ENCODE data around the gene TDRD12. TPM values are rescaled to one million over a fixed set of nuclear protein-coding genes. Genes with fewer than 3 reads are reported as not detected.

The TDRD12 gene
- total and polyA plus RNA-seq, 2 of the 13 experiments (the other 11 are each of a cell fraction or from before 2014, with no cell fraction given) = 0.03 to 0.40 TPM

GRCh38 chr19:32876919-32877285, 157.3 kb downstream of the TDRD12 start (continued):
- TF ChIP-seq ZNF460 (CRISPR knock-in tag; IDR thresholded peaks at IDR 0.05; ENCODE audit: borderline replicate concordance) (no peak), ZNF746 (CRISPR knock-in tag; IDR thresholded peaks at IDR 0.05) (no peak)

Small RNA genes lying within 50 kb of the gene (small RNA-seq; reads per million reads assigned to genes)
- 0 to 0.97 (median 0) reads per million in 3 experiments for gene RN7SKP22 (ENCODE audit: insufficient read depth in 2 of 3, insufficient read length in 3 of 3, low read depth in 2 of 3, low replicate concordance in 1 of 3)

Other genes starting within 250 kb of the TDRD12 start
- 332 and 370 TPM in 2 replicates for gene PDCD5, start 138.6 kb upstream of the TDRD12 start, total RNA-seq (2016; rRNA removed; fragmentation: Illumina TruSeq; extraction: Trizol)
- gene PDCD5, start 138.6 kb upstream of the TDRD12 start, polyA plus RNA-seq (2011; rRNA removed) = 55.6 and 56.3 TPM in 2 replicates
- gene ANKRD27, start 44.6 kb upstream of the TDRD12 start, total RNA-seq (2016; rRNA removed; fragmentation: Illumina TruSeq; extraction: Trizol) = 23.7 and 30.6 TPM in 2 replicates
- gene ANKRD27, start 44.6 kb upstream of the TDRD12 start, polyA plus RNA-seq (2011; rRNA removed) = 20.4 and 22.2 TPM in 2 replicates
- not detected in 2 replicates for gene RGS9BP, start 43.9 kb upstream of the TDRD12 start, total RNA-seq (2016; rRNA removed; fragmentation: Illumina TruSeq; extraction: Trizol)
- 0.01 and 0.03 TPM in 2 replicates for gene RGS9BP, start 43.9 kb upstream of the TDRD12 start, polyA plus RNA-seq (2011; rRNA removed)
- 3.6 and 3.9 TPM in 2 replicates for gene NUDT19, start 27.9 kb upstream of the TDRD12 start, total RNA-seq (2016; rRNA removed; fragmentation: Illumina TruSeq; extraction: Trizol)
- 2.9 and 3.1 TPM in 2 replicates for gene NUDT19, start 27.9 kb upstream of the TDRD12 start, polyA plus RNA-seq (2011; rRNA removed)
- gene SLC7A9, start 150.0 kb downstream of the TDRD12 start, total RNA-seq (2016; rRNA removed; fragmentation: Illumina TruSeq; extraction: Trizol) = 3.2 and 4.7 TPM in 2 replicates
- 8.3 and 8.8 TPM in 2 replicates for gene SLC7A9, start 150.0 kb downstream of the TDRD12 start, polyA plus RNA-seq (2011; rRNA removed)

Measured in HepG2 (cell line).